Fibroblast of lung (primary cell): ENCODE results near the gene PIK3CD.

Experiments
- CTCF ChIP-seq, 2 donors: IDR thresholded peaks in 1 of 2; conservative IDR thresholded peaks in 1 of 2; 1 replicate in 1 of 2; 2 replicates in 1 of 2; pipeline ENCODE4 v1.5.1; 2011 to 2012; ENCODE audit warnings: low read length in 2 of 2, control low read depth in 1 of 2, inconsistent platforms in 1 of 2, low read depth in 1 of 2, mild to moderate bottlenecking in 1 of 2
- EZH2 ChIP-seq: IDR thresholded peaks from 2 replicates; pipeline ENCODE4 v1.5.1; 2012; ENCODE audit warnings: low read length, control low read depth, mild to moderate bottlenecking; ENCODE audit errors: missing control alignments

GRCh38 chr1:9753121-9753531 lies 101.6 kb downstream of the PIK3CD start:
- no peak for TF ChIP-seq EZH2
- TF ChIP-seq CTCF (conservative IDR thresholded peaks at IDR 0.05 in 1 of 2, IDR thresholded peaks at IDR 0.05 in 1 of 2; ENCODE audit: low read depth in 1 of 2, low read length in 2 of 2): no peak
